Measurements from ENCODE around the gene SKIC3.

- TF ChIP-seq GATA3 (IDR thresholded peaks at IDR 0.05; ENCODE audit: low read depth, low read length) (no peak), GATA2 (IDR thresholded peaks at IDR 0.05; ENCODE audit: low read depth, low read length) (no peak)
Measured at GRCh38 chr5:95519151-95519550, 35.6 kb downstream of the SKIC3 start.

Measured in SH-SY5Y (cell line).